Uterus (tissue), 4 donors: ENCODE measurements around the gene TRNP1. TPM values are rescaled to one million over a fixed set of nuclear protein-coding genes. Genes with fewer than 3 reads are reported as not detected.

Experiments used
- DNase-seq, 2 donors: peaks; one replicate each; pipeline ENCODE4 v3.0.0-alpha.2; 2019 to 2020
- H3K27ac ChIP-seq, 2 donors: fragments of 200-600 bp; sonication (generic); 1 replicate in 1 of 2; 2 replicates in 1 of 2; pipeline ENCODE4 v1.5.1; 2016 to 2018
- H3K27me3 ChIP-seq, 2 donors: fragments of 200-600 bp; sonication (generic); one replicate each; pipeline ENCODE4 v1.5.1; 2018 to 2019; ENCODE audit warnings: control low read depth in 1 of 2
- H3K36me3 ChIP-seq, 2 donors: fragments of 200-600 bp; sonication (generic); one replicate each; pipeline ENCODE4 v1.5.1; 2019; ENCODE audit warnings: control low read depth in 1 of 2
- H3K4me1 ChIP-seq, 2 donors: fragments of 200-600 bp; sonication (generic); one replicate each; pipeline ENCODE4 v1.5.1; 2018 to 2019; ENCODE audit warnings: control low read depth in 1 of 2
- H3K4me3 ChIP-seq, 2 donors: fragments of 200-600 bp; sonication (generic); 1 replicate in 1 of 2; 2 replicates in 1 of 2; pipeline ENCODE4 v1.5.1; 2018 to 2019; ENCODE audit warnings: mild to moderate bottlenecking in 1 of 2
- H3K9me3 ChIP-seq, 2 donors: fragments of 200-600 bp; sonication (generic); one replicate each; pipeline ENCODE4 v1.5.1; 2019; ENCODE audit warnings: control low read depth in 1 of 2
- CTCF ChIP-seq, 4 experiments: fragments of 200-600 bp in 2 of 4; fragments of 450-650 bp in 2 of 4; sonication (generic) in 2 of 4; IDR thresholded peaks; one replicate each; pipeline ENCODE4 v1.5.1; 2016 to 2019; ENCODE audit warnings: antibody characterized with exemption in 4 of 4, mild to moderate bottlenecking in 2 of 4, moderate library complexity in 1 of 4
- POLR2A ChIP-seq, 2 donors: fragments of 450-650 bp; IDR thresholded peaks; one replicate each; pipeline ENCODE4 v1.6.1; 2016; ENCODE audit warnings: antibody characterized with exemption in 2 of 2, mild to moderate bottlenecking in 1 of 2, moderate library complexity in 1 of 2
- intact Hi-C: fragments of 100-400 bp; cut with DNase I; formaldehyde crosslinking; loops from one replicate; pipeline ENCODE4 v1.15.1; 2023; ENCODE audit warnings: low total_unique reads
- total RNA-seq, 4 donors: library from RNA; depleted of rRNA in 3 of 4; stranded (reverse); fragments of >200 nt in 3 of 4; gene quantifications; one replicate each; pipeline versions ENCODE4 v1.1.0 to v1.2.4, GENCODE V29; 2014 to 2023
- donor health status: DM: yes; HTN: yes; CAD: no.

TRNP1 gene
- total RNA-seq, 4 donors from 2014 or later: 1.5 to 11.9 (median 7.2) TPM

- TF ChIP-seq POLR2A (IDR thresholded peaks at IDR 0.05): no peak
- TF ChIP-seq CTCF (IDR thresholded peaks at IDR 0.05): no peak
- no peaks in the 10 kb centered on the region for H3K27me3 ChIP-seq
- H3K36me3 ChIP-seq: no peaks in the 10 kb centered on the region
- intact Hi-C loops: no loop called here
- H3K27ac ChIP-seq: no peak overlapping the region
- H3K4me3 ChIP-seq: no peak overlapping the region
- no peaks in the 10 kb centered on the region for H3K4me1 ChIP-seq
- no peaks in the 10 kb centered on the region for H3K9me3 ChIP-seq
- DNase-seq: no peak
Observed at GRCh38 chr1:26991310-26992116, 2.0 kb upstream of the TRNP1 start.

GRCh38 chr1:26994020-26994786 is 711 bp downstream of the TRNP1 start:
- H3K9me3 ChIP-seq: no peaks in the 10 kb centered on the region
- peak overlapping the region; percentile 36 to 74 for H3K27ac ChIP-seq
- H3K27me3 ChIP-seq: no peaks in the 10 kb centered on the region
- H3K4me1 ChIP-seq: no peaks in the 10 kb centered on the region
- peak overlapping the region; percentile 41 to 69 for H3K4me3 ChIP-seq
- no peak for DNase-seq
- H3K36me3 ChIP-seq: no peaks in the 10 kb centered on the region
- TF ChIP-seq POLR2A (IDR thresholded peaks at IDR 0.05) (no peak), CTCF (IDR thresholded peaks at IDR 0.05) (no peak)
- intact Hi-C loops: no loop called here

GRCh38 chr1:26994787-26995517 is 1.5 kb downstream of the TRNP1 start:
- no peak for DNase-seq
- Histone ChIP-seq H3K9me3 (no peaks in the 10 kb centered on the region), H3K27ac (peak overlapping the region in 1 of 2 donors; percentile 48), H3K4me3 (peak overlapping the region; percentile 41 to 69), H3K4me1 (peaks cover 0 to 4% of the 10 kb centered on the region in 2 donors), H3K27me3 (no peaks in the 10 kb centered on the region), H3K36me3 (no peaks in the 10 kb centered on the region)
- TF ChIP-seq CTCF (IDR thresholded peaks at IDR 0.05) (no peak), POLR2A (IDR thresholded peaks at IDR 0.05) (no peak)
- intact Hi-C loops: loop anchor here (5.0 kb wide), 1 partner anchor 102 kb away; no protein-coding TSS in a partner anchor

GRCh38 chr1:26996024-26996423 is 2.5 kb downstream of the TRNP1 start:
- Histone ChIP-seq H3K27me3 (no peaks in the 10 kb centered on the region), H3K4me1 (peaks cover 0 to 9% of the 10 kb centered on the region in 2 donors), H3K4me3 (no peak overlapping the region), H3K27ac (no peak overlapping the region), H3K9me3 (no peaks in the 10 kb centered on the region), H3K36me3 (no peaks in the 10 kb centered on the region)
- intact Hi-C loops: loop anchor here (2.0 to 5.0 kb wide), 2 partner anchors 49 to 101 kb away; no protein-coding TSS in a partner anchor
- TF ChIP-seq CTCF (IDR thresholded peaks at IDR 0.05): no peak
- no peak for TF ChIP-seq POLR2A (IDR thresholded peaks at IDR 0.05)
- no peak for DNase-seq
